ENCODE data around the gene MAML3. TPM values are rescaled to one million over a fixed set of nuclear protein-coding genes. Genes with fewer than 3 reads are reported as not detected.

MAML3 gene
- total RNA-seq, 1 experiment from 2014 or later = 5.9 TPM

- Histone ChIP-seq H3K4me3 (ENCODE audit: insufficient read depth, low read depth, low read length) (no peak overlapping the region), H3K27me3 (ENCODE audit: control insufficient read depth, insufficient read depth, low read length) (no peaks in the 10 kb centered on the region), H3K36me3 (replicated peaks; ENCODE audit: control insufficient read depth, insufficient read depth, low read length) (no peaks in the 10 kb centered on the region)
- DNase-seq = no peak
Observed at GRCh38 chr4:139743027-139743426, 411.0 kb downstream of the MAML3 start.

DNA sequence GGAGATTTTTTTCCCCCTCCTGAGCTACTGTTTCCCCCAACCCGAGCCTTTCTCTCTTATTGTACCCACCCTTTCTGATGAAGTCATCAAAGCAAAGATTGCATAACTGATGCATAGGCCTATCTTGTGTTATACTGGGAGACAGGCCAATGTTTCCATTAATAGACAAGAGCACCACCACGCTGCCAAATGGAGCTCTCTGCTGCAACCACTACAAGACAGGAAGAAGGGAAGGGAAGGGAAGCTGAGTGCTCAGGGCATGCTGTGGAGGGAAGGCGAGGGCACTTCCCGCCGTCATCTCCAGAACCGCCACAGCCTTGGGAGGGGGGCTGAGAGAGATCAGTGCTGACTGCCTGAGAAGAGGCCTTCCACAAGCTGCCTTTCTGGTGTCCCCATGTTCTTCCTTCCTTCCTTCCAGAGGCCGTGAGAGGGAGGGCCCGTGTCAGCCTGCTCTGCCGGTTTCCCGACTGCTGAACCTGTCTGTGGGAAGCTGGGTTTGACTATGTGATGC lies 413.4 kb downstream of the MAML3 start:
- Histone ChIP-seq H3K36me3 (replicated peaks; ENCODE audit: control insufficient read depth, insufficient read depth, low read length) (no peaks in the 10 kb centered on the region), H3K4me3 (ENCODE audit: insufficient read depth, low read depth, low read length) (no peak overlapping the region), H3K27me3 (ENCODE audit: control insufficient read depth, insufficient read depth, low read length) (peaks cover 2% of the 10 kb centered on the region; the same call in 1 of the 2 replicates)
- no peak for DNase-seq

- Histone ChIP-seq H3K36me3 (replicated peaks; ENCODE audit: control insufficient read depth, insufficient read depth, low read length) (no peaks in the 10 kb centered on the region), H3K4me3 (ENCODE audit: insufficient read depth, low read depth, low read length) (no peak overlapping the region), H3K27me3 (ENCODE audit: control insufficient read depth, insufficient read depth, low read length) (peaks cover 2% of the 10 kb centered on the region; the same call in 1 of the 2 replicates)
- DNase-seq = no peak
Observed at GRCh38 chr4:139740121-139740520, 413.9 kb downstream of the MAML3 start.

DNA sequence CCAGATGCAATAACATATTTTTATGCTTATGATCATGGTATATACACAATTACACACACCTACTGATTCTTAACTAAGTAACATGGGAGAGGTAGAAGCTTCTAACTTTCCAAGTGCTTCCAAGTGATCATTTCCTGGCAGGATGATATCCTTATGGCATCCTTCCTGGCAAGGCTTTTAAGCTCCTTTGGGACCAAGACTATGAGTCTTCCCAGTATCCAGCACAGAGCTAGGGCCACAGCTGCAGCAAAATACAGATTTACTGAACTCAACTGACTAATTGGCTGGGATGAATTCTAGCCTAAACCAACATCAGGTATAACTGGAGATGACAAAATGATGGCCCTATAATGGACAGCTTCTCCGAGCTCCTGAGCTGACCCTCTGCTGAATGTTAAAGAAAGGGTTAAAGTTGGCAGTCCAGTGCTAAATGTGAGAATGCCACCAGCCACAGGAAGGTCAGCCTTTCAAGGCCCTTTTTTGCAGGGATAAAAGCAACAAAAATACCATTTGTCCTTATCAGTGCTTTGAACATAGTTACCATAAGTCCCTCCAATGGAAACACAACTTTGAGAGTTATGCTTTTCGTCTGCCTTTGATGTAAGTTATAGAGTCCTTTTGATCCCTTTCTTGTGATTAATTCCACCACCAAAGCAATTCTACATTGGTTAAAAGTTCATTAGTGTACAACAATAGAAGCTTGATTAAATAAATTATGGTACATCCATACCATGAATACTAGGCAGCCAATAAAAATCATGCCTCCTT lies 415.0 kb downstream of the MAML3 start:
- Histone ChIP-seq H3K36me3 (replicated peaks; ENCODE audit: control insufficient read depth, insufficient read depth, low read length) (no peaks in the 10 kb centered on the region), H3K4me3 (ENCODE audit: insufficient read depth, low read depth, low read length) (no peak overlapping the region), H3K27me3 (ENCODE audit: control insufficient read depth, insufficient read depth, low read length) (peaks cover 4% of the 10 kb centered on the region)
- DNase-seq = no peak

DNA sequence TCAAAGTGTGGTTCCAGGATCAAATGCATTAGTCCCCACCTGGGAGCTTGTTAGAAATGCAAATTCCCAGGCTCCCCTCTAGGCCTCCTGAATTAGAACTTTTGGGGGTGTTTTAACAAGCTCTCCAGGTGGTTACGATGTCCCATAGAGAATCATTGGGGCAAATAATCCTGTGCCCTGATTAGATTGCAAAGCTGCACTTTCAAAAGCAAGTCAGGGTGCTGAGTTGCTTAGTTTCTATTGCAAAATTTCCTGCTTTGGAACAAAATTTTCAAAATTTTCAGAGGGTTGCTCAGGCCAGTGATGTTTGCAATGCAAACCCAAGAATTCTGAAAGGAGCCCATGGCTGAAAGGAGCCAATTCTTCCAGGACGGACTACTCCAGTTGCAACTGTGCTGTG lies 417.3 kb downstream of the MAML3 start:
- no peak for DNase-seq
- H3K27me3 ChIP-seq (ENCODE audit: control insufficient read depth, insufficient read depth, low read length) = peaks cover 5% of the 10 kb centered on the region
- no peak overlapping the region for H3K4me3 ChIP-seq (ENCODE audit: insufficient read depth, low read depth, low read length)
- H3K36me3 ChIP-seq (replicated peaks; ENCODE audit: control insufficient read depth, insufficient read depth, low read length) = no peaks in the 10 kb centered on the region

GRCh38 chr4:139736274-139736660 lies 417.7 kb downstream of the MAML3 start:
- peaks cover 5% of the 10 kb centered on the region for H3K27me3 ChIP-seq (ENCODE audit: control insufficient read depth, insufficient read depth, low read length)
- DNase-seq = no peak
- no peaks in the 10 kb centered on the region for H3K36me3 ChIP-seq (replicated peaks; ENCODE audit: control insufficient read depth, insufficient read depth, low read length)
- no peak overlapping the region for H3K4me3 ChIP-seq (ENCODE audit: insufficient read depth, low read depth, low read length)

GRCh38 chr4:139735381-139736273 lies 418.4 kb downstream of the MAML3 start:
- DNase-seq = peak; percentile 91
- H3K27me3 ChIP-seq (ENCODE audit: control insufficient read depth, insufficient read depth, low read length) = peaks cover 5% of the 10 kb centered on the region
- no peaks in the 10 kb centered on the region for H3K36me3 ChIP-seq (replicated peaks; ENCODE audit: control insufficient read depth, insufficient read depth, low read length)
- H3K4me3 ChIP-seq (ENCODE audit: insufficient read depth, low read depth, low read length) = peak overlapping the region; percentile 63

GRCh38 chr4:139734875-139735380 lies 419.1 kb downstream of the MAML3 start:
- H3K36me3 ChIP-seq (replicated peaks; ENCODE audit: control insufficient read depth, insufficient read depth, low read length) = no peaks in the 10 kb centered on the region
- DNase-seq = peak; percentile 97
- H3K27me3 ChIP-seq (ENCODE audit: control insufficient read depth, insufficient read depth, low read length) = peaks cover 5% of the 10 kb centered on the region
- peak overlapping the region; percentile 63 for H3K4me3 ChIP-seq (ENCODE audit: insufficient read depth, low read depth, low read length)

DNA sequence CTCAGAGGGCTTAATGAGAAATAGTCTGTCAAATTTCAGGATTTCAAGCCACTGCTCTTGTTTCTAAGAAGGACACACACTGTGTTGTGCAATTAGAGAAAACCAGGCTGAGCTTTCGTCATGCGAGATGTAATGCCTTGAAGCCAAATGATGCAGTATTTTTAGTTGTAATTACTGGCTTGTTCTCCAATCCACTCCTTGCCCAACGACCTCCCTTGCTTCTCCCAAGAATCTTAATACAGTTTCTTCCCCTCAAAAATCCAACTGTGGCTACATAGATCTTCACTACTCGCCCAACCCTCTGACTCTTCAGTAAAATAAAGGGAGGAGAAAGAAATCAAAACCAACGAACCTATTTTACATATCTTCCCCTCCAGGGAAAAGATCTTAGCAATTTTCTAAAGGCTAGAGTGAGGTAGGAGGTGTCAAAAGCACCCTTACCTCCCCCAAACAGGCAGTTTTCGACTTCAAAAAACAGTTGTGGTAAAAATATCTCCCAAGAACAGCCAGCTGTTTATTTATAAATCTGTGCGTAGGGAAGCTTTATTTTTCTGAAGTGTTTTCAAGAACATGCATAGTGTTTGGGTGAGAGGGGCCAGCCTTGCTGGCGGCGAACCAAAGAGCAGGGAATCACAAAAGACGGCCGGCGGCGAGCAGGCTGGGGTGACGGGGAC lies 419.6 kb downstream of the MAML3 start:
- H3K36me3 ChIP-seq (replicated peaks; ENCODE audit: control insufficient read depth, insufficient read depth, low read length) = no peaks in the 10 kb centered on the region
- no peak for DNase-seq
- no peak overlapping the region for H3K4me3 ChIP-seq (ENCODE audit: insufficient read depth, low read depth, low read length)
- peaks cover 5% of the 10 kb centered on the region for H3K27me3 ChIP-seq (ENCODE audit: control insufficient read depth, insufficient read depth, low read length)

DNA sequence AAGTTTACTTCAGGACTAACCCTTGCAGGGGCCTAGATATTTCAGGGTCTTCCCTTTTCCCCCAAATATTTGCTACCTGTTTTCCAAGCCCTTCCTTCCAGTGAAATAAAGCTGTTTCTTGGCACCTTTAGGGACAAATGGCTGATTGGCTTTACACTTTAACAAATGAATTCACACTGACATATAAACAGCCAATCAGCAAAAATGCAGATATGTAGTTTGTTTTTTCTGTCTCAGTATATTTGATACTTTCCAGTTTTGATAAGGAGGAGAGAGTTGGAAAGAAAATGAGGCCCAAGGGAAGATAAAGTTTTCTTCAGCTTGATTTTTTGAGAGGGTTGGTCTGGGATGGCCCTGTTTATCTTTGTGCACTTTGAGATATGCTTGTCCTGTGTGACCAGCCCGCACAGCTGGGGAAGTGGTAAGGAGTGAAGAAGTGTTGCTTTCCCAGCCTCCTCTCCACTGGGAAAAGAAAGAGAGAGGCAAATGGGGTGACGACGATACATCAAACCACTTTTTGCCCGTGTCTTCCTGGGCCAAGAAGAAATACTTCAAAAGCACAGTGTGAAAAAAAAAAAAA lies 420.9 kb downstream of the MAML3 start:
- DNase-seq = no peak
- Histone ChIP-seq H3K27me3 (ENCODE audit: control insufficient read depth, insufficient read depth, low read length) (peaks cover 5% of the 10 kb centered on the region), H3K36me3 (replicated peaks; ENCODE audit: control insufficient read depth, insufficient read depth, low read length) (no peaks in the 10 kb centered on the region), H3K4me3 (ENCODE audit: insufficient read depth, low read depth, low read length) (no peak overlapping the region)

DNA sequence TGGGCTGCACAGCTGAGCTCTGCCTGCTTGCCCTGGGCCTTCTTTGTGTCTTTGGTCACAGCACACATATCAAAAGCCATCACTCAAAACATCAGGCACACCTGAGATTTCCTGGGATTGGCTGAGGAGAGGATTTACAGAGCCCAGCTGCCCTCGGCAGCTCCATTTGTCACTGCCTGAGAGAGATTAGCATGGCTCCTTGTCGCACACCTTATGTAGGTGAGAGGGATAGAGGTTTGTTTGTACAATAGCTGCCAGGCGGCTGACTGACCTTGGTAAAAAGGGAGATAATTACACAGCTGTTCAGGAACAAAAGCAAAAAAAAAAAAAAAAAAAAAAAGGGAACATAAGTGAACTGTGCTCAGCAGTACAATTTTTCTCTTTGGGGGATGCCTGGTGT lies 425.1 kb downstream of the MAML3 start:
- H3K36me3 ChIP-seq (replicated peaks; ENCODE audit: control insufficient read depth, insufficient read depth, low read length) = no peaks in the 10 kb centered on the region
- peaks cover 2% of the 10 kb centered on the region; the same call in 1 of the 2 replicates for H3K27me3 ChIP-seq (ENCODE audit: control insufficient read depth, insufficient read depth, low read length)
- DNase-seq = no peak
- H3K4me3 ChIP-seq (ENCODE audit: insufficient read depth, low read depth, low read length) = no peak overlapping the region

DNA sequence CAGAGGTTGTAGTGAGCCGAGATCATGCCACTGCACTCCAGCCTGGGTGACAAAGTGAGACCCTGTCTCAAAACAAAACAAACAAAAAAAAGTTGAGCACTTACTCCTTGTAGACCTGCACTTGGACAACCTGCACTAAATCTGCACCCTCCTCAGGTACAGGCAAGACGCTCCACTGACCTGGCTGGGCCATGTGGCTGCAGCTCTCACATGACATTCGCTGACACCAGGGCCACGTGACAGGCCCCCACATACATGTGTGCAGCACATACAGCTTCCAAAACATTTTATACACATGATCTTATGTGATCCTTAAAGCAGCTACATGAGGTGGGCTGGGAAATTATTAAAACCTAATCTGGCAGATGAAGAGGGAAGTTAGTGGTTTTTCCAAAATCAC lies 425.8 kb downstream of the MAML3 start:
- no peaks in the 10 kb centered on the region for H3K27me3 ChIP-seq (ENCODE audit: control insufficient read depth, insufficient read depth, low read length)
- no peak for DNase-seq
- no peaks in the 10 kb centered on the region for H3K36me3 ChIP-seq (replicated peaks; ENCODE audit: control insufficient read depth, insufficient read depth, low read length)
- no peak overlapping the region for H3K4me3 ChIP-seq (ENCODE audit: insufficient read depth, low read depth, low read length)

DNA sequence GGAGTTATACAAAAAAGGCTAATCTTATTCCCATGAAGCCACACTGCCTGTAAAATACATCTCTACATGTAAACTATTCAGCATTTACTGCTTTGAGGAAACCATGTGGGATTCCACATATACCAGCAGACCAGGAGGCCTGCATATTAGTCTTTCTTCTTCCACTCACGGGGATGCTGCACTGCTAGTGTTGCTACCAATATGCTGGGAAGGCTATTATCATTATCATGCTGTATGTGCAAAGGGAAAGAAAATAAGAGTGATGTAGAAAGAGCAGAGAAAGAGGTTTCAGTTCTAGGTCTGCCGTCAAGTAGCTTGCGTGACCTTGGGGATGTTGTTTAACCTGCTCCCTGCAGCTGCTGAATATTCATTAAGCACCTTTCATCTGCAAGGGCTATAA lies 427.4 kb downstream of the MAML3 start:
- no peak for DNase-seq
- H3K4me3 ChIP-seq (ENCODE audit: insufficient read depth, low read depth, low read length) = no peak overlapping the region
- H3K27me3 ChIP-seq (ENCODE audit: control insufficient read depth, insufficient read depth, low read length) = no peaks in the 10 kb centered on the region
- no peaks in the 10 kb centered on the region for H3K36me3 ChIP-seq (replicated peaks; ENCODE audit: control insufficient read depth, insufficient read depth, low read length)

DNA sequence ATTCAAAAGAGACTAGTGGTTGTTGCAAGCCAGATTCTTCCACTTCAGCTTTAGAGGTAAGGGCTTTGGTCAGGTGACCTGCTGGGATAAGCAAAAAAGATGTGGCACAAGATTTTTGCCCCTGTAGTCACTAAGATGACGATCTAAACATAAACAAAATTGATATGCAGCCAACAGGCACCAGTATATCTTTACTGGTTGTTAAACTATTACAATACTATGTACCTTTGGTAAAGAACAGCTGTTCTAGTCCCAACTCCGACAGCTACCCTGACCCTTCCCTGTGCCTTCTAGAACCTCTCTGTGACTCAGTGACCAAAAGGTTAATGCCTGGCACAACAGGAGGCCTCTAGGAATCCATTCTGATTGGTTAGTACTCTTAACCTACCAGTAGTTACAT lies 428.7 kb downstream of the MAML3 start:
- Histone ChIP-seq H3K27me3 (ENCODE audit: control insufficient read depth, insufficient read depth, low read length) (no peaks in the 10 kb centered on the region), H3K4me3 (ENCODE audit: insufficient read depth, low read depth, low read length) (no peak overlapping the region), H3K36me3 (replicated peaks; ENCODE audit: control insufficient read depth, insufficient read depth, low read length) (no peaks in the 10 kb centered on the region)
- DNase-seq = no peak

All from H7 (cell line).